HG03469 (cell line): ENCODE measurements around the gene CUTA.

Experiments
- ATAC-seq: cut with Tn5 transposase; IDR thresholded peaks from one replicate; pipeline ENCODE4 v1.9.1; 2021; ENCODE audit warnings: mild to moderate bottlenecking, moderate library complexity, moderate number of reproducible peaks; ENCODE audit not compliant: unreplicated experiment

CUTA gene

GRCh38 chr6:33417903-33418689 lies at the start of gene CUTA:
Gene CUTA, minus strand, starts transcription at chr6:33418107. Its CDS starts 107 bp downstream, at chr6:33418000.
- ATAC-seq: peak; percentile 70

- no peak for ATAC-seq
Observed at GRCh38 chr6:33467091-33467490, 49.2 kb upstream of the CUTA start.

- ATAC-seq: no peak
Observed at GRCh38 chr6:33466075-33466735, 48.3 kb upstream of the CUTA start.

GRCh38 chr6:33459226-33459625 lies 41.3 kb upstream of the CUTA start:
- no peak for ATAC-seq

GRCh38 chr6:33458676-33459075 lies 40.8 kb upstream of the CUTA start:
- no peak for ATAC-seq

GRCh38 chr6:33456156-33456555 lies 38.2 kb upstream of the CUTA start:
- no peak for ATAC-seq

GRCh38 chr6:33455051-33455450 lies 37.1 kb upstream of the CUTA start:
- ATAC-seq: no peak

- peak; percentile 97 for ATAC-seq
Observed at GRCh38 chr6:33454009-33454946, 36.4 kb upstream of the CUTA start, which contains the start of gene ZBTB9. Gene ZBTB9, plus strand, starts transcription at chr6:33454576. Its CDS starts 525 bp downstream, at chr6:33455101.

- no peak for ATAC-seq
Observed at GRCh38 chr6:33453393-33454008, 35.6 kb upstream of the CUTA start.

GRCh38 chr6:33452496-33452895 lies 34.6 kb upstream of the CUTA start:
- ATAC-seq: no peak

GRCh38 chr6:33451606-33452005 lies 33.7 kb upstream of the CUTA start:
- no peak for ATAC-seq

GRCh38 chr6:33450434-33450833 lies 32.5 kb upstream of the CUTA start:
- no peak for ATAC-seq

GRCh38 chr6:33446356-33446755 lies 28.4 kb upstream of the CUTA start:
- no peak for ATAC-seq

GRCh38 chr6:33445119-33445603 lies 27.3 kb upstream of the CUTA start:
- ATAC-seq: no peak

GRCh38 chr6:33443619-33444504 lies 26.0 kb upstream of the CUTA start:
- ATAC-seq: no peak

- ATAC-seq: no peak
Observed at GRCh38 chr6:33443025-33443424, 25.1 kb upstream of the CUTA start.

GRCh38 chr6:33442283-33442682 lies 24.4 kb upstream of the CUTA start:
- no peak for ATAC-seq

GRCh38 chr6:33441457-33441856 lies 23.6 kb upstream of the CUTA start:
- no peak for ATAC-seq

- no peak for ATAC-seq
Observed at GRCh38 chr6:33440649-33441309, 22.9 kb upstream of the CUTA start.
